GM18502 (cell line): Measurements from ENCODE around the gene PML.

Experiments
- ATAC-seq: cut with Tn5 transposase; IDR thresholded peaks from one replicate; pipeline ENCODE4 v1.9.1; 2021; ENCODE audit warnings: mild to moderate bottlenecking; ENCODE audit not compliant: unreplicated experiment, poor library complexity

The PML gene

GRCh38 chr15:73984208-73984979 lies 10.1 kb upstream of the PML start:
- ATAC-seq = no peak

GRCh38 chr15:73985101-73985873 lies 9.2 kb upstream of the PML start:
- ATAC-seq = no peak

DNA sequence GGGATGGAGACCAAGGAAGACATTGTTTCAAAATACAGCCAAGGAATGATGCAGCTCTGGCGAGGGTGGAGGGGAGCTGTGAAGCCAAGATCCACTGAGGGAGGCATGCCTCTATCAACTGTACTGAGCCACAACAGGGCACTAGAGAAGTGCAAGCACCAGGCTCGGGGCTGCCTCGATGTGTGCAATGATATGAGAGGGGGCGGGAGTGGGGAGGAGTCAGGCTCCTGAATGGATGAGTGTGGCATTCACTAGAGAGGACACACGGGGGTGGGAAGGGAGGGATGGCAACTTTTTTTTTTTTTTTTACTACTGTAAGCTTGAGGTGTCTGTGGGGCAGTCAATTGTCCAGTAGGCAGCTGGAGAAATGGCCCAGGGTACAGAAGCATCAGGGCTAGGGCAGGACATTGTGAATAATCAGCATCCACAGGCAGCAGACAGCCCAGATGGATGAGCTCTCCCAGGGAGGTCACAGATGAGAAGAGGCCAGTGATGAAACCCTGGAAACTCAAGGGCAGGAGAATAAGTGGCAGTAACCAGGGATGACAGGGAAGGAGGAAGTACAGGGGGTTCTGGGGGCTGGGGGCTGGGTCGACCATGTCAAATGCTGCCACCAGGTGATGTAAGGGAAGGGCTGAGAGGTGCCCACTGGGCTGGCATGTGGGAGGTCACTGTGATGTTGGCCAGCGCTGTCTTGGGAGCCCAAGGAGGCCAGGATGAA lies 8.3 kb upstream of the PML start:
- ATAC-seq = no peak

GRCh38 chr15:73986776-73987056 lies 7.8 kb upstream of the PML start:
- ATAC-seq = no peak

DNA sequence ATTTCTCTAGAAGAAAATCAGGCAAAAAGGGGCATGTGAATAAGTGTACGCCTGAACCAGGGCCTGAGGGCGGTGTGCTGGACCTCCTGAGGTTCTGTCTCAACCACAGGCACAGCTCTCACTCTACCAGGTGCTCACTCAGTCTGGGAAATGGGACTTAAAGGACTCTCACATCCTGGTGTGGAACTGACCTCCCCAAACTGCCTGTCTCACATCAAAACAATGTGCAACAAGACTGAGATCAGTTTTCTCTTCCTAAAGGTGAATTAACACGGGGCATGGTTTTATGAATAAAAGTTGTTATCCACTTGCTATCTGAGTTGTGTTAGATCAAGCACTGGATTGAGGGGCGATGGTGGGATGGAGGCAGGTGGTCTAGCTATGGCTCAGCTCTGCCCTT lies 7.3 kb upstream of the PML start:
- no peak for ATAC-seq

GRCh38 chr15:73987681-73988444 lies 6.7 kb upstream of the PML start:
- ATAC-seq = no peak

- no peak for ATAC-seq
Measured at GRCh38 chr15:73988445-73988969, 6.0 kb upstream of the PML start.

DNA sequence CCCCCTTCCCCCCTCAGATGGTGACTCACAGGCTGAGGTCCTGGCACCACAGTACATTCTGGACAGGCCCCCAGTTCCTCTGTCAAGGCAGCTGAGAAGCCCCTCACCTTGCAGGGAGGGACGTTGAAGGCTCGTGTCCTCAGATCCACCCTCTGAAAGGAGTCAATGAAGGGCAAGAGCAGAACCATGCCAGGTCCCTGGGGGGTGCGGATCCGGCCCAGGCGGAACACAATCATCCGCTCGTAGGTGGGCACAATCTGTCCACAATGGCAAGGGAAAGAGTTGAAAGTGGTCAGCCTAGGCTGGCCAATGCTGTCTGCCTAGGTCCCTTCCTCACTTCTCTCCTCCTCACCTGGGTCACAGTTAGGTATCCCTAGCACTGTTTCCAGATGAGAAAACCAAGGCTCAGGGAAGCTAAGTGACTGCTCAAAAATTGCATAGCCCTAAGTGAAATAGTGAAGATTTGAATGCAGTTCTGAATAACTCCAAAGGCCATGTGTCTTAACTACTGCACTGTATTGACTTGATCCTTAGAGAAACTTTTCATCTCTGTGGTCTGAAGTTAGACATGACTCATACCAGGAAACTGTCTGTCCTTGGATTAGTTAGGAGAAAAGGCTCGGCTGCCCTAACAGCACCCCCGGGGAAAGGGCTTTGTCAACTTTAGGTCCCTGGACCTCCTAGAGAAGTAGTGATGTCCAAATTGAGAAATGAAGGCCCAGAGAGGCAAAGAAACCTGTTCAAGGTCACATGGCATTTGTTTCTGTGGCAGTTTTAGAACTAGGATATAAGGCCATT lies 5.3 kb upstream of the PML start:
- ATAC-seq = no peak

DNA sequence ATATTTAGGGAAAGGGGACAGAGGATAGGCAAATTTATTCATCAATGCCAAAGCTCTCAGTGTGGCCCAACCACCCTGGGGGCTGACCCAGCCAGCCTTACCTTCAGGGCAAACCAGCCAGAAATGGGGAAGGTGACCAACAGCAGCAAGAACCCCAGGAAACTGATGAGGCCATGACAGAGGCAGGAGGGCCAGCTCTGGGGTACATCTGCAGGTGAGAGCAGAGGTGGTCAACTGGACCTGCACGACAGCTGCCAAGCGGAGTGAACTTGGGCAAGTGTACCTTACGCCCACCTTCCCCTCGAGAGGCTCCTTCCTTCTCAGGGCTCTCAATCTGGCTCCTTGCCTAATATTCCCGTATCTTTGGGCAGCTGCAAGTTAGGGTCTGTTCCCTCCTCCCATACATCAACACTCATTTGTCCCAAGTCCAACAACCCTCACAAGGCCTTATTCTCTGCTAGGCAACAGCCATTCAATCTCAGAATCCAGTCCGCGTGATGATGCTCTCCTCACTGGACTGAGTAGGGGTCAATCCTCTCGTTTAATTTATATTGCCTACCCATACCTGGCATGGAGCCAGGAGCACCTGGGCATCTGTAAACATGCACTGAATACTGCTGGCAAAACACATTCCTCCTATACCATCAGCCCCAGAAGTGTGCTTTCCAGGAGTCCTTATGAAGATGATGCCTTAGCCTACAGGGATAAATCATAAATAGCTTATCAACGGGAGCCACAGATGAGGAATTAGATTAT lies 4.1 kb upstream of the PML start:
- no peak for ATAC-seq

GRCh38 chr15:73991260-73991659 lies 3.3 kb upstream of the PML start:
- ATAC-seq = no peak

DNA sequence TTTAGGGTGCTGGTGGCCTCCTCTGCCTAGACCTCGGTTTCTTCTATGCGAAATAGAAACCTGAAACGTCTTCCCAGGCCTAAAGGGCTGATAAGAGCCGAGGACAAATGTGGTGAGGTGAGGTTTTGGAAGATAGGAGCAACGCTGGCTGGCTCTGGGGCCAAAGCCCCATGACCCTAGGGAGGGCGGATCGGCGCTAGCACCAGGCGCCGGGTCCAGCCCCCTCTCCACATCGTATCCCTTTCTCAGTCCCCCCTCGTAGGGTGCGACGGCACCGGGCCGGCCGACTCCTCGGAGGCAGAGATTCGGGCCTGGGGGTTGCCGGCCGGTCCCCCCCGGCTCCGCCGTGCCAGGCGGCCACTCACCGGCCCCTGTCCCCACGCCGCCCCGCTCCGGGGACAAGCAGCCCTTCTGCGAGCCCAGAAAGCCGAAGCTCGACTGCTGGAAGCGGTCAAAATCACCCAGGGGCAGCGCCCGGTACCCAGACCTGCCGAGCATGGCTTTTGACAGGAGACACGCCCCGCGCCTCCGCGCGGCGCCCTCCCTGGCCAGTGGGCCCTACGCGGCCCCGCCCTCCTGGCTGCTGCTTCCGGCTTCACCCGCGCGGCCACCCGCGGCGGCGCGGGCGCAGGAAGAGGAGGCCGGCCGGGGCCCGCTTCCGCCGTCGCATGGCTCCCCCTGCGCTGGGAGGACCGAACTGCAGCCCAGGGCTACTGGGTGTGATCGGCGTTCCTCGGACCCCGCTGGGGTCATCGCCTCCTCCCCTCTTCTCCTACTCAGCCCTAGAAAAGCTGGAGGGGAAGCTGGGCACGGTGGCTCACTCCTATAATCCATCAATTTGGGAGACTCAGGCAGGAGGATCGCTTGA lies 2.6 kb upstream of the PML start, which contains the start of gene STOML1:
STOML1 (minus strand) TSS at position 570 of the 868 bp plus-strand sequence; CDS start at position 498, 72 bp downstream.
- ATAC-seq = peak; percentile 72

GRCh38 chr15:73992594-73992898 lies 2.0 kb upstream of the PML start:
- ATAC-seq = no peak

GRCh38 chr15:73993211-73993994 lies 1.1 kb upstream of the PML start:
- ATAC-seq = no peak

- ATAC-seq = no peak
Measured at GRCh38 chr15:73994912-73995622, 551 bp downstream of the PML start.

DNA sequence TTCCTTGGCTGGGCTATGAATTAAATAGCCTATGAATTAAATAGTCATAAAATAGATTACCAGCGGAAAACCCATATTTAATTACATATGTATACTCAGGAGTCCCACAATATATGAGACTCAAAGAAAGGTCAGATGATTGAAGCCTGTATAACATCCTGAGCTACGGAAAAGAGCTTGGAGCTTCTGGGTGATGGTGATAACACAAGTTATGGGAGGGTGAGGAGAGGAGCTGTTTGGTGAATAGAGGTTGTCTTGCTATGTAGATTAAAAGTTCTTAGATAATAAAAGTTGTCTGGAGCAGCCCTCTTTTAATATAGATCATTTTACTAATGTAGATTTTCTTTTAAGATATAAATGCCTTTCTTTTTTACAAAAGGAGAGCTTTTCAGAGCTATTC lies 1.8 kb downstream of the PML start:
- ATAC-seq = no peak

DNA sequence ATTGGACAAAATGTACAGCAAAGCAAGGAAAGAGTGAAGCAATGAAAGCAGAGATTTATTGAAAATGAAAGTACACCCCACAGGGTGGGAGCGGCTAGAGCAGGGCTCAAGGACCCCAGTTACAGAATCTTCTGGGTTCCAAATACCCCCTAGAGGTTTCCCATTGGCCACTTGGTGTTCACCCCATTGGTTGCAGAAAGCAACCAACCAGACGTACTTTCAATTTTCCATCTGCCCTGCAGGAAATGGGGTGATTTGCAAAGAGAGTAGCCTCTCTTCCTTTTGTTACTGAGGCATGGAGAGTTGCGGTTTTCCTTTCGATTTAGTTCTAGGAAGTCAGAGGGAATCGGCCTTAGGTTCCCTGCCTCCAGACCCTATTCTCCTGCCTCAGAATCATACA lies 2.4 kb downstream of the PML start:
- ATAC-seq = no peak

DNA sequence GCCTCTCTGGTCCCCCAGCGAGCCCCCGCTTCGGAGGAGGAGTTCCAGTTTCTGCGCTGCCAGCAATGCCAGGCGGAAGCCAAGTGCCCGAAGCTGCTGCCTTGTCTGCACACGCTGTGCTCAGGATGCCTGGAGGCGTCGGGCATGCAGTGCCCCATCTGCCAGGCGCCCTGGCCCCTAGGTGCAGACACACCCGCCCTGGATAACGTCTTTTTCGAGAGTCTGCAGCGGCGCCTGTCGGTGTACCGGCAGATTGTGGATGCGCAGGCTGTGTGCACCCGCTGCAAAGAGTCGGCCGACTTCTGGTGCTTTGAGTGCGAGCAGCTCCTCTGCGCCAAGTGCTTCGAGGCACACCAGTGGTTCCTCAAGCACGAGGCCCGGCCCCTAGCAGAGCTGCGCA lies 3.5 kb downstream of the PML start:
- ATAC-seq = no peak
